ENCODE data around the gene BTC. TPM values are rescaled to one million over a fixed set of nuclear protein-coding genes. Genes with fewer than 3 reads are reported as not detected.

The BTC gene
- total RNA-seq, 1 experiment from 2014 or later: not detected

DNA sequence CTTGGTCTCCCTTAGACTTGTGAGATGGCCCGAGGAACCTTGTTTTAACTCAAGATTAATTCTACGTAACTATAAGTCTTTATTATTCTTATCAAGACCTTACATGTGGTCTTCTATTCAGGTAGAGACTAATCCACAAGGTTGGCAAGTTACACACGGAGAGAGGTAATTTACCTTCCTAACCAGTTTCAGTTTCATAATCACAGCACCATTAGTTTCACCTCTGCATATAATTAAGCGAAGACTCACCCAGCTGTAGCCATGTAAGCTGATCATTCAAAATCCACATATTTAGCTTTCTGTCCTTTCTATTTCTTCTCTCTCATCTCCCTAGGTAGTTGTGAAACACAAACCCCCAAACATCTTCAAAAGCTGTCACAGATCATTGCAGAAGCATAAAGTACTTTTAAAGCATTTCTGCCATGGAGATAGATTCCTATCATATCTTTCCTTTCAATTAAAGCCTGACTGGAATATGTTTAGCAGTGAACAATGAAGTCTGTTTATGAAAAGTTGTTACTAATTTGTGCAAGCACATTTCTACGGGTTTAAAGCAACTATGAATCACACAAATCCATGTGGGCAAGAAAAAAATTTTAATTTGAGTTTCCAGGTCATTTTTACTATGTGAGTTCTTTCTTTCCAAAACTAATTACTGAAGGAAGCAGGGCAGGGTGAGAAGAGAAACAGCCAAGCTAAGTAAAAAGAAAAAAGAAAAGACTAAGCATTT lies 78.5 kb downstream of the BTC start:
- Histone ChIP-seq H2BK15ac (ENCODE audit: low read depth, low read length) (no peak overlapping the region), H4K5ac (ENCODE audit: insufficient read length, low read depth, low read length) (no peak overlapping the region), H3K18ac (ENCODE audit: insufficient read length, low read depth, low read length) (no peak overlapping the region), H2AFZ (ENCODE audit: low read length) (no peak overlapping the region), H4K8ac (replicated peaks; ENCODE audit: insufficient read length, low read depth, low read length) (no peak overlapping the region), H3T11ph (ENCODE audit: low read length) (no peak overlapping the region), H3K4ac (ENCODE audit: low read depth, low read length) (no peak overlapping the region), H3K9ac (ENCODE audit: extremely low read depth, insufficient read length, low read length) (no peak overlapping the region), H3K4me1 (ENCODE audit: insufficient read depth, low read length) (no peaks in the 10 kb centered on the region), H3K79me2 (ENCODE audit: insufficient read depth, low read length) (no peaks in the 10 kb centered on the region), H2BK12ac (ENCODE audit: insufficient read length, low read depth, low read length) (no peak overlapping the region), H2AK5ac (ENCODE audit: insufficient read length, low read length) (no peak overlapping the region), H3K56ac (ENCODE audit: insufficient read length, low read depth, low read length) (no peak overlapping the region), H4K91ac (ENCODE audit: insufficient read length, low read depth, low read length) (no peak overlapping the region), H3K4me2 (ENCODE audit: insufficient read depth, insufficient read length, low read length) (no peak overlapping the region), H3K14ac (ENCODE audit: insufficient read depth, low read length) (no peak overlapping the region), H3K23me2 (ENCODE audit: insufficient read length, low read depth, low read length, poor library complexity, severe bottlenecking) (no peaks in the 10 kb centered on the region), H2BK120ac (ENCODE audit: low read depth, low read length, poor library complexity, severe bottlenecking) (no peak overlapping the region), H2BK20ac (ENCODE audit: low read depth, low read length, poor library complexity, severe bottlenecking) (no peak overlapping the region), H4K20me1 (ENCODE audit: control insufficient read depth, insufficient read depth, insufficient read length) (no peaks in the 10 kb centered on the region), H3K79me1 (ENCODE audit: insufficient read depth, low read depth, low read length, poor library complexity, severe bottlenecking) (no peaks in the 10 kb centered on the region), H2BK5ac (ENCODE audit: insufficient read length, low read length) (no peak overlapping the region), H3K27me3 (ENCODE audit: insufficient read depth, low read length) (no peaks in the 10 kb centered on the region), H3K27ac (ENCODE audit: insufficient read length, low read depth, low read length) (no peak overlapping the region), H3K23ac (ENCODE audit: insufficient read length, low read depth, low read length) (no peak overlapping the region), H3K9me3 (ENCODE audit: control insufficient read depth, low read depth, low read length) (no peaks in the 10 kb centered on the region)
- Mint-ChIP-seq H3K9me3 (peaks cover 14 to 17% of the 10 kb centered on the region in 2 experiments), H3K4me1 (no peaks in the 10 kb centered on the region), H3K36me3 (ENCODE audit: insufficient read depth in 1 of 3, low read depth in 3 of 3) (peaks cover 0 to 14% (median 4%) of the 10 kb centered on the region in 3 experiments; a peak in 4 of 7 replicates), H3K4me3 (no peak overlapping the region), H3K27me3 (ENCODE audit: low read depth) (no peaks in the 10 kb centered on the region; the same call in 1 of the 2 replicates), H3K27ac (no peak overlapping the region)
- DNase-seq: no peak
- TF ChIP-seq, protein P1, sequence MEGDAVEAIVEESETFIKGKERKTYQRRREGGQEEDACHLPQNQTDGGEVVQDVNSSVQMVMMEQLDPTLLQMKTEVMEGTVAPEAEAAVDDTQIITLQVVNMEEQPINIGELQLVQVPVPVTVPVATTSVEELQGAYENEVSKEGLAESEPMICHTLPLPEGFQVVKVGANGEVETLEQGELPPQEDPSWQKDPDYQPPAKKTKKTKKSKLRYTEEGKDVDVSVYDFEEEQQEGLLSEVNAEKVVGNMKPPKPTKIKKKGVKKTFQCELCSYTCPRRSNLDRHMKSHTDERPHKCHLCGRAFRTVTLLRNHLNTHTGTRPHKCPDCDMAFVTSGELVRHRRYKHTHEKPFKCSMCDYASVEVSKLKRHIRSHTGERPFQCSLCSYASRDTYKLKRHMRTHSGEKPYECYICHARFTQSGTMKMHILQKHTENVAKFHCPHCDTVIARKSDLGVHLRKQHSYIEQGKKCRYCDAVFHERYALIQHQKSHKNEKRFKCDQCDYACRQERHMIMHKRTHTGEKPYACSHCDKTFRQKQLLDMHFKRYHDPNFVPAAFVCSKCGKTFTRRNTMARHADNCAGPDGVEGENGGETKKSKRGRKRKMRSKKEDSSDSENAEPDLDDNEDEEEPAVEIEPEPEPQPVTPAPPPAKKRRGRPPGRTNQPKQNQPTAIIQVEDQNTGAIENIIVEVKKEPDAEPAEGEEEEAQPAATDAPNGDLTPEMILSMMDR (conservative IDR thresholded peaks at IDR 0.05): no peak
- no CpG with 5 or more reads among the region's 5 CpGs for WGBS (ENCODE audit: extremely low coverage, insufficient read length, low lambda C conversion rate)
